Activated T-cell treated with anti-CD3 and anti-CD28 coated beads for 4 hours (primary cell): Measurements from ENCODE around the gene S100A12.
A peak's percentile ranks its signal among the peaks of the same experiment; 100 is the strongest.
"Not testable (repeated sequence)": the region's sequence is repeated elsewhere in the genome, so short reads cannot be mapped to it uniquely, and the experiment has no call there.

ENCODE experiments used
- DNase-seq: peaks from one replicate; pipeline ENCODE4 v3.0.0-alpha.2; 2020

Gene S100A12

DNA sequence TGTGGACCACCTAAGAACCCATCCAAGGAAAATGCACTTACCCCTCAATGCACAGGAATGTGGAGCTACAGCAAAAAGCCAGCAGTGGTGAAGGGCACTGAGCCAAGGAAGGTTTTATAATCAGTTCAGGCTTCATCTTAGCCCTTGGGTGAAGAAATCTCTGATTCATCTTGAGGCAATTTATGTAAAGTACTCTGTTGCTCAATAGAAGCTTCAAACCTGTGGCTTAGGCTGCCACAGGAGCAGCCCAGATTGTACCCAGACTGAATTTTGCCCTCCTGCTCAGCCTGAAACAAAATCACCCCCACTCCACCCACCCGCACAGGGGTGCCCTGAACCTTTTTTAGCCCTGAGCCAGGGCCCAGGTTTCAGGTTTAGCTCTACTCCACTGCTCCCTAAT is at the start of gene S100A12:
Gene S100A12, minus strand, starts transcription at position 111 of the 400 bp plus-strand sequence. CDS start 1,029 bp downstream, outside the sequence.
- DNase-seq, result no peak

DNA sequence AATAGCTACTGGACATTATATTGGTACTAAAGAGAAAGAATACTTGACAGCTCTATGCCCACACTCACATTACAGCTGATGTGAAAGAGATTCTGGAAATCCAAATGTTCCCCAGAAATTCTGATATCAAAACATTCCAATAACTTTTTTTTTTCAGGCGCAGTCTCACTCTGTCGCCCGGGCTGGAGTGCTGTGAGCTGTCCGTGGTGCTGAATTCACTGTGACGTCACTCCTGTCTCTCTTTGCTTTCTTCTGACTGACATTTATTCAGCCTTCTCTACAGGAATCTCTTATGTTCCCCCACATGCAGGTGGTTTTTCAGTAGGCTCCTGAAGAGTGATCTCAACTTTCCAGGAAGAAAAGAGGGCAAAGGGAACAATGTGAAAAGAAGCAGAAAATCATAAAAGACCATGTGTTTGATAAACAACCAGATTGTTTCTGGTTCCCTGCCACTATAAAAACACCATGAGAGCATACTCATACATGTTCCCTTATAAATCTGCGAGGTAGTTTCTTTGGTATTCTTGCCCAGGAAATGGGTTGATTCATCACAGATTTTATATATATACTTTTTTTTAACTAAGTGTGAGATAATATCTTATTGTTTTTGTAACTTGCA is 47.1 kb upstream of the S100A12 start:
- peak; percentile 61 for DNase-seq

- no peak for DNase-seq
These were observed 44.9 kb upstream of the S100A12 start for GRCh38 chr1:153420306-153420705.

DNA sequence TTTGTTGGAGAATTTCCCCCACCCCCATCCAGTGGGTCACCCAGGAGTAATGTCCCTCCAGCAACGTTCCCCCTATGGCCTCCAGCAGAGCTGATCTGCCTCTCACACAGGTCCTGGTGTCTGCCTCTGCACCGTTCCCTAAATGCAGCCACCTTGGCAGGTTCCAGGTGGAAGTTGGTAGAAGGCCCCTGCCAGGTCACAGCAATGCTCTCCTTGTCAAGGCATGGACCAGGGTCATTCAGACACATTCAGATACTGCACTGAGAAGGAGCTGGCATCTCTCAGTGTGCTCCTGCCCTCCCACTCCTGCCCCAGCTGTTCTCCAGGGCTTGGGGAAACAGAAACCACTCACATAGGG is 44.0 kb upstream of the S100A12 start:
- DNase-seq, result not testable (repeated sequence)

- not testable (repeated sequence) for DNase-seq
These were observed 43.5 kb upstream of the S100A12 start for GRCh38 chr1:153418758-153419435.

- DNase-seq, result no peak
These were observed 41.9 kb upstream of the S100A12 start for GRCh38 chr1:153417136-153417888.

DNA sequence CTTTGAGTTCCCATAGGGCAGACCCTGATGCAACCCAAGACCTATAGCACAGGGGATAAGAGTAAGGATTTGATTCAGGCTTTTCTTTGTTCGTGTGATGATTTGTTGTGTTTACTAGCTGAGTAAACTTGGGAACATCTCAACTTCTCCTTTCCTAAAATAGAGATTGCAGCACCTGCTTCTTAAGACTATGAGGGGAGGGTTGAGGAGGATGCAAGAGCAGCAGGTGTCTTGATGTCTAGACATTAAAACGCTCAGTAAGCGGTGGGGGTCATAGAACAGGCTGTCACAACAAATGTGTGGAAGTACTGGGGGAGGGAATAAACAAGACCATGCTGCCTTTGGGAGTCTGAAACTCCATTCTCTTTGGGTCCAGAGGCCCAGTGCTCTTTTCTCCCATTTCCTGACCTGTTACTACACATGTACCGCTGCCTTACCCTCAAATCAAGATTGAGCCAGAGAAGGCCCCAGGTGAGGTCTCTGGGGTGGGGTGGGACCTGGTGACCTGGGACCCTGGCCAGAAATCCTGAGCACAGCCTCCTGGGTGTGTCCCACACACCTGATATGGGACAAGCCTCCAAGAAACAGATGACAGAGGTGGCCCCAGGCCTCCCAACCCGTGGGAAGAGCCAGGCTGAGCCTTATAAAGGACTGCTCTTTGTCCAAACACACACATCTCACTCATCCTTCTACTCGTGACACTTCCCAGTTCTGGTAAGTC is 40.6 kb upstream of the S100A12 start, which contains the start of gene S100A7A:
Gene S100A7A, plus strand, starts transcription at position 671 of the 721 bp plus-strand sequence. CDS start 1,563 bp downstream, outside the sequence.
- no peak for DNase-seq

DNA sequence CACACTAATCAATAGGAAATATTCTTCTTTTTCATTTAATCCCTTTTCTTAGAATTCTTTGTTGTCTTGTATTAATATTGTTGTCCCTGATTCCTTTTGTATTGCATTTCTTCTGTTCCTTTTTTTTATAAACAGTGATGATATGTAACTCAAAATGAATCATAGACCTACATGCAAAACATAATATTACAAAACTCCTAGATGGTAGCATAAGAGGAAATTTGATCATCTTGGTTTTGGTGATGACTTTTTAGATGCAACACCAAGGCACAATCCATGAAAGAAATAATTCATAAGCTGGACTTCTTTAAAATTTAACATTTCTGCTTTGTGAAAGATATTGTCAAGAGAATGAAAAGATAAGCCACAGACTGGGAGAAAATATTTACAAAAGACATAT is 38.5 kb upstream of the S100A12 start:
- DNase-seq, result not testable (repeated sequence)

GRCh38 chr1:153407274-153407673 is 31.9 kb upstream of the S100A12 start:
- not testable (repeated sequence) for DNase-seq

DNA sequence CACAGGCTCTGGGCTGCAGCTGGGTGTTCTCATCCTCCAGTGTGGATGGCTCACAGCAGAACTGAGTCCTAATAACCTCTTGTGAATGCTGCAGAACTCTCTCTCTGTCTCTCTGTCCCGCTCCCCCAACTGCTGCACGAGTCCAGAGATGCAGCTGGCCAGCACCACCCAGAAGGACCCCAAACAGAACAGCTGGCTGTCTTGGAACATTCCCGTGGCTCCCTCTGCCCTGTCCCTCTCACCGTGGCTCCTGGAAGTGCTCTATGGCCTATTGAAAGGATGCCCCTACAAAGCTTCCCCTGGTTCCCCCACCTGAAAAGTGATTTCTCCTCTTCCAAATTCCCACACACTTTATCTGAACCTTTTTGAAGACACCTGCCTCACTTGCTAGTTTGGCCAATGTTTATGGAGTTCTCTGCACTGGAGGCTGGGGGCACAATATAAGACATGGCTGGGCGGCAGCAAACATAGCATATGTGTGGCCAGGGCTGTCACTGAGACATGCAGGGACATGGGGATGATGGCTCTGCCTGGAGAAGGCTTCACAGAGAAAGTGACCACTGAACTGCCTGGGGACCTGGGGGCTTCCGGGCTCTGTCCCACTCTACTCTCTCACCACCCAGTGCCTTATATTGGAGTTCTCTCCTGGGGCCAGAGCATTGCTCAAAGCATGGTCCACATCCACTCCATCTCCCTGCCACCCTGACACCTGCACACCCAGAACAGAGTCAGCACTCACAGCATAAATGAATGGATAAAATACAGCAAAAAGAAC is 30.6 kb upstream of the S100A12 start:
- DNase-seq, result not testable (repeated sequence)

DNA sequence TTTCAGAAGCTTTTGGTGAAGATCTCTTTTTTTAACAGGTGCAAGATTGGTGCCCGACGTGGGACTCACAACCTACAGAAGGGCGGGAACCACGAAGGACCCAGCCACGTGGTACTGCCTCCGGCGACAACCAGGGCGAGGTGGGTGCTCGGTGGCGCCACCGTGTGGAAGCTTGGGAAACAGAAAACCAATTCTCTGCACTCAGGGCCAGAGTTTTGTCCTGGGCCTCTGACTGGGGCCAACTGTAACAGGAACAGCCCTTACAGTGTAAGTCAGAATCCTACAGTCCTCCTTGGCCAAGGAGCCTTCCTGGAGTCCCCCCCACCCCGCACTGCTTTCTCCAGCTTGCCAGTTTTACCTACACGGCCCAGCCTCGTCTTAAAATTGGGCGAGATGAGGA is 29.3 kb upstream of the S100A12 start:
- DNase-seq, result peak; percentile 24

DNA sequence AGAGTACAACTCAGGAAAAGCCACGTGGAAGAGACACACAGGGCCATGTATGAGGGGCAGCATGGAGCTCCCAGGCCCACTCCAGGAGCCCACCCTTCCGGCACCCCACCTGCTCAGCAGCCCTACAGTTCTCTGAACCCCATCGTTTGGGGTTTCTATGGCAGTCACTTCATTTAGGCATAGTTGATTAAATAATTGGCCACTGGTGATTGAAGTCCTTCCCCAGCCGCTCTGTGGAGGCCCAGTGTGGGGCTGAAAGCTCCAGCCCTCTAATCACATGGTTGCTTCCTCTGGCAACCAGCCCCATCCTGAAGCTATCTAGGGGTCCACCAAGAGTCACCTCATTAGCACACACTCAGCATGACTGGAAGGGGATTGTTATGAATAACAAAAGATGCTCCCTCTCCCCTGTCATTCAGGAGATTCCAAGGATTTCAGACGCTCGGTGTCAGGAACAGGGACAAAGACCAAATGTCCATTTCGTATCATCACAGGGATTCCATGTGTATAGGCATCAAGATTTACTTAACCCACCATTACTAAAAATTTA is 28.7 kb upstream of the S100A12 start:
- DNase-seq, result no peak

- no peak for DNase-seq
These were observed 28.1 kb upstream of the S100A12 start for GRCh38 chr1:153403421-153404085.

GRCh38 chr1:153402226-153402625 is 26.8 kb upstream of the S100A12 start:
- no peak for DNase-seq

DNA sequence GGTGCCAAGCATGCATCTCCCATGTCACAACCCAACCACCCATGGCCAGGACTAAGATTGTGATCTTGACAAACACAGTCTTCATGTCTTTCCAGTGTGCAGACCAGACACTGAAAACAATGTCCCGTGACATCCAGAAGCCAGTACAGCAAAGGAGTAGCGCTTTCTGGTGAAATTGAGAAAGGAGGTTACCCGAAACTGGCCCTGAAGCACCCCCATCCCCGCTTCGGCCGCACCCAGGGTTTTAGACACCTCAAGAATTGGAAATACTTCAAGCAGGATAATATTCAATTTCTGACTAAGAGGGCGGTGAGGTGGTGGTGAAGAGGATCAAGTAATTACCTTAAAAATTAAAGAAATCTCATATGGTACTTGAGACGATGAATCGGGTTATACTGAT is 26.0 kb upstream of the S100A12 start:
- DNase-seq, result no peak

GRCh38 chr1:153400244-153400643 is 24.8 kb upstream of the S100A12 start:
- DNase-seq, result no peak

GRCh38 chr1:153399401-153400055 is 24.1 kb upstream of the S100A12 start:
- DNase-seq, result no peak

DNA sequence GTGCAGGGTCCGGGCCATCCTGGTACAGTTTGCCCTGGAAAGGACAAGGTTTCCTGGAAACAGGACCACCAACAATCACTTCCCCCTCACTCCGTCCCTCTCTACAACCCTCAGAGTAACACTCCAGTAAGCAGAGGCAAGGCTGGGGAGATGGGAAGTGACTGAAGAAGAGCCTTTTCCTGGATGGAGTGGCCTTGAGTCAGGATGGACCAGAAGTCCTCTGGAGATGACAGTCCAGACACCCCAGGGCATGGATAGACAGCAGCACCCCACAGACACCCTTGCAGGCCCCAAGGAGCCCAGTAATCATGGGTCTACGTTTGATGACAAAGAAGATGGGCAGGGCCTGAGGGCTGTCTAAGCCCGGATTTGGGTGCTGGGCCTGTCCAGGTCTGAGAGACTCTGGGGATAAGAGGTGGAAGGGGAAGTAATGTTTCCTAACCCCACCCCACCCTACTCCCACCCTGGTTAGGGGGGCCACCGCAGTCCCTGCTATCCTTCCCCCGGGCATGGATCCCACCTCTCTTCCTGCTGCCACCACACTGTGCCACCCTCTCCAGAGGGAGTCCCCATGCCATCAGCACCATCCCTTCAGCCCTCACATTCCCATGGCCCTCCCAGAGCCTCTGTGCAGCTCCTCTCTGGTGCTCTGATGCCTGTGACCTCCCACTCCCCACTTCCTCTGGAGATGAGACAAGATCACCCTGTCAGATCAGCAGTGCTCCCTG is 22.7 kb upstream of the S100A12 start:
- DNase-seq, result no peak

DNA sequence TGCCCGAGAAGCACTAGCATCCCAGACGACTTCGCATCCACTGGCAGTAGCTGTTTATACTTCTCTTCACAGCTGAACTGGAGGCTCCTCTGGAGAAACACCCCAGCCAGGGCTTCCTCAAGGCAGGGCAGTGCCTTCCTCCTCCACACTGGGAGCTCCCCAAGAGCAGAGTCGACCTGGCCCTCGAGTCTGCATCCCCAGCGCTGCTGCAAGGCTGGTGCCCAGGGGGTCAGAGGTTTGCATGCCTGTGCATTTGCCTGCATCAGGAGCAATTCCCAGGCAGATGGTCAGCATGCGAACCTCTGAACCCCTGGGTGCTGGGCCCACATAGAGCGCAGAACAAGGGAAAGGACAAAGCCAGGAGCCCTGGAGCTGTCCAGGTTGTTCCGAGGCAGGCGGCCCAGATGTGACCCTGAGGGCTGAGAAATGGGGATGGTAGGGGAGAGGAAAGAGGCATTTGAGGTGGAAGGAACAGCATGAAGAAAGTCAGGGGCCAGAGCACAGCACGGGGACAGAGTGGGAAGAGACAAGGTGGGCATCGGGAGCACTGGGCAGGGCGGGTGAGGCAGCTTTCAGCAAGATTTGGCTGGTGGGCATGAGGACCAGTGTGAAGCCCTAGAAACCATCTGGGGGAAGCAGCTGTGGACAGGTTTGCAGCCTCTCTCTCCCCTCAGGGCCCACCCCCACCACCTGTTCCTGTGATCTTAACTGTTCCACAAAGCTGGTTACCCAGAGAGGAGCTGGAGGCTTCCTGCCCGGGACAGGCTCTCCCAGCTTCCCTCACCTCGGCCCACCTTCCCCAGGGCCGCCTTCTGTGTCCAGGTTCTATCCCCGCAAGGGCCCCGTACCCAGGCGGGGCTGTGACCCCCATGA is 21.9 kb upstream of the S100A12 start:
- DNase-seq, result no peak
